Subcutaneous abdominal adipose tissue (tissue), 5 donors: ENCODE results near the gene KCNQ4.

Source experiments
- H3K27ac ChIP-seq: one replicate; pipeline ENCODE4 v1.7.0; 2013; ENCODE audit warnings: low read depth, mild to moderate bottlenecking, inconsistent platforms, low read length, moderate library complexity
- H3K27me3 ChIP-seq, 5 donors: one replicate each; pipeline ENCODE4 v1.7.0; 2013; ENCODE audit warnings: low read length in 5 of 5, inconsistent platforms in 1 of 5; ENCODE audit not compliant: control insufficient read depth in 5 of 5, insufficient read depth in 4 of 5
- H3K36me3 ChIP-seq, 5 donors: one replicate each; pipeline ENCODE4 v1.7.0; 2013; ENCODE audit warnings: low read length in 5 of 5; ENCODE audit not compliant: control insufficient read depth in 5 of 5, insufficient read depth in 5 of 5
- H3K4me1 ChIP-seq, 5 donors: one replicate each; pipeline ENCODE4 v1.7.0; 2013; ENCODE audit warnings: low read length in 5 of 5, mild to moderate bottlenecking in 3 of 5, moderate library complexity in 1 of 5; ENCODE audit not compliant: control insufficient read depth in 5 of 5, insufficient read depth in 5 of 5
- H3K4me3 ChIP-seq, 5 donors: one replicate each; pipeline ENCODE4 v1.7.0; 2013; ENCODE audit warnings: low read length in 5 of 5, low read depth in 1 of 5
- H3K9ac ChIP-seq, 5 donors: one replicate each; pipeline ENCODE4 v1.7.0; 2013; ENCODE audit warnings: low read length in 5 of 5, mild to moderate bottlenecking in 4 of 5, moderate library complexity in 3 of 5
- H3K9me3 ChIP-seq, 5 donors: one replicate each; pipeline ENCODE4 v1.7.0; 2013; ENCODE audit warnings: low read length in 5 of 5; ENCODE audit not compliant: control insufficient read depth in 5 of 5
- donor health status: healthy.
- donor health status: healthy.
- donor health status: healthy.
- donor health status: healthy.
- donor health status: healthy.

The KCNQ4 gene

GRCh38 chr1:40786171-40786994 is 2.8 kb downstream of the KCNQ4 start:
- H3K36me3 ChIP-seq, result no peaks in the 10 kb centered on the region
- peaks cover 0 to 15% (median 2%) of the 10 kb centered on the region in 5 donors for H3K27me3 ChIP-seq
- no peak overlapping the region for H3K4me3 ChIP-seq
- peaks cover 2 to 41% (median 31%) of the 10 kb centered on the region in 5 donors for H3K4me1 ChIP-seq
- no peak overlapping the region for H3K9ac ChIP-seq
- H3K27ac ChIP-seq, result no peak overlapping the region
- no peaks in the 10 kb centered on the region for H3K9me3 ChIP-seq

DNA sequence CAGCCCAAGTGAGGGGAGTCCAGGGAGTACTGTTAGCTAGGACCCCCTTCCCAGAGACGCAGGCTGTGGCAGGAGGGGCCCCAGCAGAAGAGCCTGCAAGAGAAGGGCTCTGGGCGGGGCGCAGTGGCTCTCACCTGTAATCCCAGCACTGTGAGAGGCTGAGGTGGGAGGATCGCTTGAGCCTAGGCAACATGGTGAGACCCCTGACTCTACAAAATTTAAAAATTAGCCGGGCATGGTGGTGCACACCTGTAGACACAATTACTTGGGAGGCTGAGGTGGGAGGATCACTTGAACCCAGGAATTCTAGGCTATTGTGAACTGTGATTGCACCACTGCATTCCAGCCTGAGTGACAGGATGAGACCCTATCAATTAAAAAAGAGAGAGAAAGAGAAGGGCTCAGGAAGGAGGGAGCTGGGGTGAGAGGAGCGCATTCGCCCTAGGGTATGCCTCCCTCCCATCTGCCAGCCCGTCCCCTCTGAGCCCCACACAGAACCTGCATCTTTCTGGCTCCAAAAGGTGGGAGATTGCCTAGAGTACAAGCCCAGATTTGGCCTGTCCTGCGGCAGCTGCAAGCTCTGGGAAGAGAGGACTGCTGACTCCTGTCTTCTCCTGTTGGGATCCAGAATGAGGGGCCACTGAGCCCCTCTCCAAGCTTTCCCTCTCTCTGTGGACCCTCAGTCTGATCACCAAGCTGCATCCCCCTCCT is 3.6 kb downstream of the KCNQ4 start:
- Histone ChIP-seq H3K9me3 (no peaks in the 10 kb centered on the region), H3K4me1 (peaks cover 2 to 38% (median 30%) of the 10 kb centered on the region in 5 donors), H3K9ac (no peak overlapping the region), H3K36me3 (no peaks in the 10 kb centered on the region), H3K27me3 (peaks cover 0 to 13% (median 0%) of the 10 kb centered on the region in 5 donors), H3K4me3 (no peak overlapping the region), H3K27ac (no peak overlapping the region)

GRCh38 chr1:40787737-40788560 is 4.4 kb downstream of the KCNQ4 start:
- H3K4me3 ChIP-seq, result no peak overlapping the region
- peaks cover 0 to 9% (median 0%) of the 10 kb centered on the region in 5 donors for H3K27me3 ChIP-seq
- H3K9me3 ChIP-seq, result no peaks in the 10 kb centered on the region
- H3K36me3 ChIP-seq, result no peaks in the 10 kb centered on the region
- H3K9ac ChIP-seq, result no peak overlapping the region
- H3K4me1 ChIP-seq, result peaks cover 0 to 30% (median 22%) of the 10 kb centered on the region in 5 donors
- no peak overlapping the region for H3K27ac ChIP-seq

GRCh38 chr1:40788561-40789341 is 5.2 kb downstream of the KCNQ4 start:
- Histone ChIP-seq H3K36me3 (no peaks in the 10 kb centered on the region), H3K9me3 (no peaks in the 10 kb centered on the region), H3K4me3 (no peak overlapping the region), H3K27me3 (peaks cover 0 to 5% (median 0%) of the 10 kb centered on the region in 5 donors), H3K9ac (no peak overlapping the region), H3K4me1 (peaks cover 0 to 25% (median 17%) of the 10 kb centered on the region in 5 donors), H3K27ac (no peak overlapping the region)

DNA sequence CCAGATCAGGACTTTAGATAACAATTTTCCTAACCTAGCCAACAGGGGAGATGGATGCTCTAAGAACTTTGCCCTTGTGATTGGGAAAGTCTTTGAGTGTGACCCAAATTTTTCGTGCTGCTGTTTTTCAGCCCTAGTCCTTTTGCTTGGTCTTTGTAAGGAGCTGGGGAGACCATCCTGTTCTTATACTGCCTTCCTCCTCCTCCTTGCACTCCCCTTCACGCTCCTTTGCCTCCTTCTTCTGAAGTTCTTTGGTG is 5.7 kb downstream of the KCNQ4 start:
- Histone ChIP-seq H3K27me3 (peaks cover 0 to 4% (median 0%) of the 10 kb centered on the region in 5 donors), H3K27ac (no peak overlapping the region), H3K4me3 (no peak overlapping the region), H3K36me3 (no peaks in the 10 kb centered on the region), H3K9me3 (no peaks in the 10 kb centered on the region), H3K9ac (no peak overlapping the region), H3K4me1 (peaks cover 0 to 23% (median 16%) of the 10 kb centered on the region in 5 donors)

- Histone ChIP-seq H3K27me3 (peaks cover 0 to 2% (median 0%) of the 10 kb centered on the region in 5 donors), H3K4me1 (peaks cover 0 to 17% (median 10%) of the 10 kb centered on the region in 5 donors), H3K27ac (no peak overlapping the region), H3K4me3 (no peak overlapping the region), H3K9me3 (no peaks in the 10 kb centered on the region), H3K36me3 (no peaks in the 10 kb centered on the region), H3K9ac (no peak overlapping the region)
Measured at GRCh38 chr1:40789661-40790430, 6.3 kb downstream of the KCNQ4 start.

- Histone ChIP-seq H3K9me3 (no peaks in the 10 kb centered on the region), H3K9ac (no peak overlapping the region), H3K4me1 (peaks cover 0 to 2% (median 1%) of the 10 kb centered on the region in 5 donors), H3K4me3 (no peak overlapping the region), H3K27me3 (no peaks in the 10 kb centered on the region), H3K27ac (no peak overlapping the region), H3K36me3 (no peaks in the 10 kb centered on the region)
Measured at GRCh38 chr1:40792036-40792435, 8.4 kb downstream of the KCNQ4 start.

DNA sequence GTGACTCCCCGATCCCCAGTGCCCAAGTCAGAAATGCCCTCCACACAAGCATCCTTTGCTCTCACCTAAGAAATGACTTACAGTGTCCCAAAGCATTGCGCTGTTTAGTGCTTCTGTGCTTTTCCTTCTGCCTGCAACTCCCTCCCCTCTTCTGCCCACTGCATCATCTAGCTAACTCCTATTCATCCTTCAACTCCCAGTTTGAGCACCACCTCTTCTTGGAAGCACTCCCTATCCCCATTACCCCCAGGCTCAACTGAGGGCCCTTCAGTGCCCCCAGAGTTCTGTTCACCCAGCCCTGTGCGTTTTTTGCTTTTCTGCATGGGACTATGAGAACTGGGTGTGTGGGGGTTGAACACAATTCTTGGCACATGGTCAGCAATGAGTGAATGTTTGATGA is 10.0 kb downstream of the KCNQ4 start:
- H3K9me3 ChIP-seq, result no peaks in the 10 kb centered on the region
- no peak overlapping the region for H3K9ac ChIP-seq
- H3K27ac ChIP-seq, result no peak overlapping the region
- H3K27me3 ChIP-seq, result no peaks in the 10 kb centered on the region
- H3K4me1 ChIP-seq, result peaks cover 0 to 8% (median 6%) of the 10 kb centered on the region in 5 donors
- H3K36me3 ChIP-seq, result no peaks in the 10 kb centered on the region
- no peak overlapping the region for H3K4me3 ChIP-seq

GRCh38 chr1:40794048-40794447 is 10.5 kb downstream of the KCNQ4 start:
- Histone ChIP-seq H3K9me3 (no peaks in the 10 kb centered on the region), H3K4me1 (peaks cover 0 to 9% (median 7%) of the 10 kb centered on the region in 5 donors)

More at GRCh38 chr1:40794048-40794447, 10.5 kb downstream of the KCNQ4 start:
- Histone ChIP-seq H3K27me3 (no peaks in the 10 kb centered on the region), H3K36me3 (no peaks in the 10 kb centered on the region), H3K9ac (no peak overlapping the region), H3K4me3 (no peak overlapping the region), H3K27ac (no peak overlapping the region)
